GM12801 (cell line): ENCODE results near the gene SLC32A1.

Source experiments
- CTCF ChIP-seq: IDR thresholded peaks from one replicate; pipeline ENCODE4 v1.5.1; 2011; ENCODE audit warnings: control low read depth; ENCODE audit not compliant: insufficient read length; ENCODE audit errors: extremely low read depth

The SLC32A1 gene

DNA sequence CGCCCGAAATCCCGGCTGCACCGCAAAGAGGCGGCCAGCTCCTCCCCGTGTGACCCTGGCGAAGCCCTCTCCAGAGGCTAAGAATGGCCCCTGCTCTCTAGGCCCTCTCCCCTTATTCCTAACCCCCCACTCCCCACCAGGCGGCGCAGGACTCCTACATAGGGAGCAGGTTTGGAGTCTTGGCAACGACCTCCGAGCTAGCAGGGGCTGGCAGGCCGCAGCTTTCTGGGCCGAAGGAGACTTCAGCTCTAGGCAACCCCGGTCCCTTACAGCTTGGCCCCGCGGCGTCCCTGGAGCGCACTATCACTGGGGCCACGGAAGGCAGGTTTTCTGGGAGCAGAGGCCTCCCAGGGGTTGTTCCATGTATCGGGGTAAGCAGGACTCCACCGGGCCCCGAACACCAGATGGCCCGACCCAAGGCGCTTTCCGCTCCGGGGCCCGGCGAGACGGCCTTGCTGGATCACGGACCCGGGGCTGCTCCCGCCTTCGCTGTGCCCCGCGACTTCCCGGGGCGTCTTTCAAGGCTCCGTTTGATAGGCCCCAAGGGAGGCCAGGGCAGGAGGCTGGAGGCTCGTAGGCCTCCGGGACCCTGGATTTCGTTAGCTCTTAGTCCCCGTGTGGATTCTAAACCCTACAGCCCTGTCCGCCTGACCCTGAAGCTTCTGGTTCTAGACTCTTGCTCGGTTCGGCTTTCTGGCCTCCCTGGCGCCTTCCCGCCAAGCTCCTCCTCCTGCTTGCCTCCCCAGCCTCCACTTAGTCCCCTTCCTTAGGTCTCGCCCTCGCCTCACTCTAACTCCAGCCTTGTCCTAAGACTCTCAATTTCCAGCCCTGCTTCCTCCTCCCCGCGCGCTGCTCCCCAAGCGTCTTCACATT is 1.9 kb downstream of the SLC32A1 start:
- no peak for TF ChIP-seq CTCF

GRCh38 chr20:38726804-38727606 is 2.7 kb downstream of the SLC32A1 start:
- TF ChIP-seq CTCF, result no peak

- no peak for TF ChIP-seq CTCF
Observed at GRCh38 chr20:38727607-38728190, 3.4 kb downstream of the SLC32A1 start.

DNA sequence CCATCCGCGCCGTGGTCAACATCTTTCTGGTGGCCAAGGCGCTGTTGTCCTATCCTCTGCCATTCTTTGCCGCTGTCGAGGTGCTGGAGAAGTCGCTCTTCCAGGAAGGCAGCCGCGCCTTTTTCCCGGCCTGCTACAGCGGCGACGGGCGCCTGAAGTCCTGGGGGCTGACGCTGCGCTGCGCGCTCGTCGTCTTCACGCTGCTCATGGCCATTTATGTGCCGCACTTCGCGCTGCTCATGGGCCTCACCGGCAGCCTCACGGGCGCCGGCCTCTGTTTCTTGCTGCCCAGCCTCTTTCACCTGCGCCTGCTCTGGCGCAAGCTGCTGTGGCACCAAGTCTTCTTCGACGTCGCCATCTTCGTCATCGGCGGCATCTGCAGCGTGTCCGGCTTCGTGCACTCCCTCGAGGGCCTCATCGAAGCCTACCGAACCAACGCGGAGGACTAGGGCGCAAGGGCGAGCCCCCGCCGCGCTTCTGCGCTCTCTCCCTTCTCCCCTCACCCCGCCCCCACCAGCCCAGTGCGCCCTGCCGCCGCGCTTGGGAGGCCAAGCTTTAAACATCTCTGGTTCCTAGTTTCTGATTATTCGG is 4.0 kb downstream of the SLC32A1 start:
- no peak for TF ChIP-seq CTCF

- no peak for TF ChIP-seq CTCF
Observed at GRCh38 chr20:38728911-38729642, 4.8 kb downstream of the SLC32A1 start.

- no peak for TF ChIP-seq CTCF
Observed at GRCh38 chr20:38729767-38730166, 5.5 kb downstream of the SLC32A1 start.
